Pancreas (tissue), 10 donors: ENCODE results near the gene CPA3. TPM values are rescaled to one million over a fixed set of nuclear protein-coding genes. Genes with fewer than 3 reads are reported as not detected.

Experiments
- ATAC-seq, 4 donors: fragments of 200-7000 bp; cut with Tn5 transposase; one replicate each; pipeline versions ENCODE4 v1.8.0 to v1.9.1; 2020; ENCODE audit warnings: mild to moderate bottlenecking in 4 of 4, moderate library complexity in 4 of 4
- DNase-seq, 6 donors: peaks; one replicate each; pipeline ENCODE4 v3.0.0-alpha.2; 2020
- FAIRE-seq: peaks from 2 replicates; lab custom pipeline; 2012; peaks lifted over from hg19 to GRCh38; lab: Jason Lieb, UNC
- H3K27ac ChIP-seq, 4 donors: fragments of 200-600 bp; sonication (generic); 1 replicate in 3 of 4; 2 replicates in 1 of 4; pipeline versions ENCODE4 v1.5.0 to v1.8.0; 2020
- H3K27me3 ChIP-seq, 4 donors: fragments of 200-600 bp; one replicate each; pipeline ENCODE4 v1.8.0; 2021
- H3K36me3 ChIP-seq, 3 donors: fragments of 200-600 bp; sonication (generic) in 1 of 3; one replicate each; pipeline versions ENCODE4 v1.5.0 to v1.8.0; 2020 to 2021
- H3K4me1 ChIP-seq, 3 donors: fragments of 200-600 bp; one replicate each; pipeline ENCODE4 v1.8.0; 2021
- H3K4me3 ChIP-seq, 4 donors: fragments of 200-600 bp; sonication (generic) in 2 of 4; one replicate each; pipeline versions ENCODE4 v1.5.0 to v1.8.0; 2020 to 2021
- H3K9me3 ChIP-seq, 4 donors: fragments of 200-600 bp; one replicate each; pipeline ENCODE4 v1.8.0; 2021
- WGBS, 2 donors: extraction: QIAGEN DNeasy Blood & Tissue Kit; methylation state at CpG; one replicate each; pipeline ENCODE4 v1.1.7; 2013; 5-methylcytosine and 5-hydroxymethylcytosine counted together
- intact Hi-C, 3 donors: fragments of 100-400 bp; cut with DNase I; formaldehyde crosslinking; loops; one replicate each; pipeline versions ENCODE4 v1.11.1 to v1.14.2; 2022
- polyA plus RNA-seq, 2 donors: library from polyadenylated mRNA; stranded (reverse); fragments of 200-250 nt; gene quantifications; one replicate each; pipeline ENCODE4 v1.2.3, GENCODE V29; 2013
- total RNA-seq, 6 donors: library from RNA; stranded (reverse); fragmentation: NEBNext Ultra II Directional in 4 of 6; extraction: Animal tissue kit (Norgen Biotek cat#: 25700) in 4 of 6; gene quantifications; one replicate each; pipeline versions ENCODE4 v1.2.1 to v1.2.4, GENCODE V29; 2021 to 2023
- TF ChIP-seq, protein P1 (sequence below), 4 donors: fragments of 200-600 bp; sonication (generic) in 3 of 4; IDR thresholded peaks; one replicate each; pipeline versions ENCODE4 v1.5.0 to v1.8.0; 2021; ENCODE audit warnings: antibody characterized with exemption in 4 of 4
- donor health status: healthy with polysubstance abuse.
- donor health status: DM: no; HTN: no; CAD: no; lungs with moderate emphysema.
- donor health status: DM: no; HTN: no; CAD: no.
- donor health status: control.
- donor health status: control.
- donor health status: Bipolar disorder and iron deficiency.
- donor health status: DM: yes; HTN: yes; CAD: no.
- donor health status: DM: no; HTN: no; CAD: no.
- donor health status: DM: no; HTN: no; CAD: no.
- donor health status: DM: yes; HTN: yes; CAD: no.

Gene CPA3
- total and polyA plus RNA-seq, 8 donors = 1.1 to 10.4 (median 4.8) TPM

DNA sequence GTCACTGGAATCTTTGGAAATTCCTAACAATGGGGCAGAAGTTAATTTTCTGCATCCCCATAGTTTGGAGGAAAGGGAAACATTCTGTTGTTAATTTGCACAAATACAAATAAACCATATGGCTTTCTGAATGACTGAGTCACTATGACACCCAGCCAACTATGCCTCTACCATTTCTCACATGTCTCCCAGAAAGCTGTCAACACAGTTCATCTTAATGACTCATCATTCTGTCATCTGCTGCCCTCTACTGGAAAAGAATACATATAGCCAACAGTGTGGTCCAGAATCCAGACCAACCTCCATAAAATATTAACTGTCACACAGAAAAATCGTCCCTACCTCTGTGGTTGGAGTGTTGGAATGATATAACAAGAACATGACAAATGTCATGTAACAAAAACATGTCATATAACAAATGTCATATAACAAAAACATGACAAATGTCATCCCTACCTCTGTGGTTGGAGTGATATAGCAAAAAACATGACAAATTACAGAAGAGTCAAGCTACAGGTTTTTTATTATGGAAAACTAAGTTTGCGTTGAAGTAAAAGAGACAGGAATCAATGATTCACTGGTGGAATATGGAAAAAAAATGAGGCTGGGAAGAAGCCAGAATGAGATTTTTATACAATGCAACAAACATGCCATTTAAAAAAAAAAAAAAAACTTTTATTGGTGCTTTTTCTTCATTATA is 78.6 kb downstream of the CPA3 start:
- TF ChIP-seq, protein P1, sequence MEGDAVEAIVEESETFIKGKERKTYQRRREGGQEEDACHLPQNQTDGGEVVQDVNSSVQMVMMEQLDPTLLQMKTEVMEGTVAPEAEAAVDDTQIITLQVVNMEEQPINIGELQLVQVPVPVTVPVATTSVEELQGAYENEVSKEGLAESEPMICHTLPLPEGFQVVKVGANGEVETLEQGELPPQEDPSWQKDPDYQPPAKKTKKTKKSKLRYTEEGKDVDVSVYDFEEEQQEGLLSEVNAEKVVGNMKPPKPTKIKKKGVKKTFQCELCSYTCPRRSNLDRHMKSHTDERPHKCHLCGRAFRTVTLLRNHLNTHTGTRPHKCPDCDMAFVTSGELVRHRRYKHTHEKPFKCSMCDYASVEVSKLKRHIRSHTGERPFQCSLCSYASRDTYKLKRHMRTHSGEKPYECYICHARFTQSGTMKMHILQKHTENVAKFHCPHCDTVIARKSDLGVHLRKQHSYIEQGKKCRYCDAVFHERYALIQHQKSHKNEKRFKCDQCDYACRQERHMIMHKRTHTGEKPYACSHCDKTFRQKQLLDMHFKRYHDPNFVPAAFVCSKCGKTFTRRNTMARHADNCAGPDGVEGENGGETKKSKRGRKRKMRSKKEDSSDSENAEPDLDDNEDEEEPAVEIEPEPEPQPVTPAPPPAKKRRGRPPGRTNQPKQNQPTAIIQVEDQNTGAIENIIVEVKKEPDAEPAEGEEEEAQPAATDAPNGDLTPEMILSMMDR (IDR thresholded peaks at IDR 0.05) = peak; percentile 43 to 59 (median 56)
- ATAC-seq (peak; percentile 84 to 93 (median 91)), DNase-seq (peak in 3 of 6 donors; percentile 11 to 27 (median 24)), FAIRE-seq (peak; percentile 79)
- Histone ChIP-seq H3K27ac (no peak overlapping the region), H3K4me1 (peaks cover 0 to 3% (median 0%) of the 10 kb centered on the region in 3 donors), H3K9me3 (no peaks in the 10 kb centered on the region), H3K27me3 (no peaks in the 10 kb centered on the region), H3K36me3 (no peaks in the 10 kb centered on the region), H3K4me3 (no peak overlapping the region)
- 14 to 26% methylated on average over 2 of the region's 2 CpGs for WGBS, 2 donors
- intact Hi-C loops = loop anchor here in 2 of 3 donors (5.0 to 10.0 kb wide), 2 partner anchors 76 to 219 kb away; partner anchors contain the start of gene CPA3 (in 1 of the 2)

DNA sequence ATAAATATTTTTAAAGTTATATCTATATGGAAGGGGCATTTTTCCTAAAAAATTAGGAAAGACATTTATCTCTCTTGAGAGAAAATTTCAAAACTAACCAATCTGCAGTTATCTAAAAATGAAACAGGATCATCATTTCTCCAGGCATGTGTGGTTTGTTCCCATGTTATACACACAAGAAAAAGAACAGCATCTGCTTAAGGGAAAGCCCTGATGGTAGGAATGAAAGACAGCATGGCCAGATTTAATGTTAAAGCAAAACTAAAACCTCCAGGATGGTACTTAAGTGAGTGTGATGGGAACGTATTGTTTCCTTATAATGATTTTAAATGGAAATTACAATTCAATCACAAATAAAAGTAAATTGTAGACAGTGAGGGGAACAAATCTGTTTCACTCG is 80.0 kb downstream of the CPA3 start:
- Histone ChIP-seq H3K4me1 (peaks cover 0 to 8% (median 0%) of the 10 kb centered on the region in 3 donors), H3K36me3 (no peaks in the 10 kb centered on the region), H3K4me3 (no peak overlapping the region), H3K27ac (no peak overlapping the region), H3K9me3 (no peaks in the 10 kb centered on the region), H3K27me3 (no peaks in the 10 kb centered on the region)
- TF ChIP-seq, protein P1 (IDR thresholded peaks at IDR 0.05) = no peak
- WGBS, 2 donors = 83 to 88% methylated on average over 2 of the region's 2 CpGs
- ATAC-seq = no peak
- intact Hi-C loops = loop anchor here in 2 of 3 donors (5.0 to 10.0 kb wide), 3 partner anchors 218 to 568 kb away; no protein-coding TSS in a partner anchor
- no peak for DNase-seq
- no peak for FAIRE-seq

Other genes starting within 250 kb of the CPA3 start
- 1 to 10 TPM in 1 of 6 donors, under 1 TPM in 5; 0.56 to 2.4 (median 0.72) TPM for gene AGTR1, start 167.4 kb upstream of the CPA3 start, total RNA-seq
- gene AGTR1, start 167.4 kb upstream of the CPA3 start, polyA plus RNA-seq = 1 to 10 TPM; 1.5 to 2.6 TPM
- over 10,000 TPM; 20,022 to 29,247 (median 24,546) TPM for gene CPB1, start 37.5 kb upstream of the CPA3 start, total RNA-seq
- gene CPB1, start 37.5 kb upstream of the CPA3 start, polyA plus RNA-seq = 1,000 to 10,000 TPM; 3,071 to 4,494 TPM
- gene GYG1, start 126.2 kb downstream of the CPA3 start, total RNA-seq = 10 to 100 TPM; 21.5 to 29.1 (median 22.6) TPM
- 10 to 100 TPM; 22.3 to 37.8 TPM for gene GYG1, start 126.2 kb downstream of the CPA3 start, polyA plus RNA-seq
- gene HLTF, start 221.2 kb downstream of the CPA3 start, total RNA-seq = 10 to 100 TPM in 4 of 6 donors, 1 to 10 TPM in 2; 7.3 to 17.5 (median 13.3) TPM
- gene HLTF, start 221.2 kb downstream of the CPA3 start, polyA plus RNA-seq = 1 to 10 TPM; 2.3 to 9.7 TPM